ENCODE results near the gene VAMP8. TPM values are rescaled to one million over a fixed set of nuclear protein-coding genes. Genes with fewer than 3 reads are reported as not detected.
A peak's percentile ranks its signal among the peaks of the same experiment; 100 is the strongest.

Gene VAMP8
- total and polyA plus RNA-seq, 10 of the 15 experiments (the other 5 are each of a cell fraction or from before 2014, with no cell fraction given) = 93.6 to 744 (median 217) TPM

- TF ChIP-seq CUX1 (IDR thresholded peaks at IDR 0.05; ENCODE audit: insufficient replicate concordance, low read depth, low read length) (no peak), REST (IDR thresholded peaks at IDR 0.05; ENCODE audit: low read depth, low read length) (no peak), TCF3 (IDR thresholded peaks at IDR 0.05; ENCODE audit: borderline replicate concordance, insufficient read depth, low read depth, low read length) (no peak), SIX5 (IDR thresholded peaks at IDR 0.05; ENCODE audit: low read depth, low read length, severe bottlenecking) (no peak), PBX3 (IDR thresholded peaks at IDR 0.05; ENCODE audit: insufficient replicate concordance, low read depth, low read length) (no peak), PAX5 (IDR thresholded peaks at IDR 0.05; ENCODE audit: borderline replicate concordance, low read depth, low read length) (no peak), CREB1 (IDR thresholded peaks at IDR 0.05; ENCODE audit: low read depth) (peak; percentile 81), SUPT20H (IDR thresholded peaks at IDR 0.05; ENCODE audit: borderline replicate concordance, control insufficient read depth, low read depth, low read length) (no peak), NBN (IDR thresholded peaks at IDR 0.05) (0 out of 2 replicates have a peak, but pooled peaks have one; percentile 69), EGR1 (IDR thresholded peaks at IDR 0.05; ENCODE audit: borderline replicate concordance in 1 of 2, low read depth in 2 of 2, low read length in 2 of 2) (no peak), RELB (IDR thresholded peaks at IDR 0.05; ENCODE audit: low read depth) (peak; percentile 90), STAT3 (IDR thresholded peaks at IDR 0.05; ENCODE audit: low read depth, low read length) (no peak), CBX3 (IDR thresholded peaks at IDR 0.05; ENCODE audit: borderline replicate concordance, low read depth) (no peak)
Observed at GRCh38 chr2:85595301-85596025, 18.1 kb downstream of the VAMP8 start, which contains the start of gene RNF181 (continued).

All from GM12878 (cell line).